IMR-90 (cell line): ENCODE measurements around the gene MGAT4A. TPM values are rescaled to one million over a fixed set of nuclear protein-coding genes. Genes with fewer than 3 reads are reported as not detected.

Experiments used
- ATAC-seq: fragments of 200-7000 bp; cut with Tn5 transposase; 2 replicates; pipeline ENCODE4 v1.9.1; 2020; ENCODE audit warnings: low read depth, mild to moderate bottlenecking, moderate library complexity
- BruUV-seq: library from RNA; stranded (reverse); fragments of 400-500 nt; replicated peaks from 2 replicates; lab custom pipeline; 2021; lab: Mats Ljungman, UMichigan
- CTCF ChIA-PET: fragments of 300-600 bp; formaldehyde crosslinking; extraction: SDS; loops from one replicate; lab custom pipeline; 2021; ENCODE audit warnings: antibody characterized with exemption; lab: Yijun Ruan, JAX
- POLR2A ChIA-PET: fragments of 300-600 bp; sonication (Branson Sonifier 250); formaldehyde crosslinking; loops from one replicate; lab custom pipeline; 2022; ENCODE audit warnings: antibody characterized with exemption; ENCODE audit not compliant: unreplicated experiment; lab: Charles Lee
- DNase-seq: peaks from one replicate; pipeline ENCODE4 v3.0.0; 2013
- H2AFZ ChIP-seq: replicated peaks from 2 replicates; pipeline ENCODE3; 2013; ENCODE audit warnings: low read length, mild to moderate bottlenecking; ENCODE audit not compliant: poor library complexity
- H2AK5ac ChIP-seq: 2 replicates; pipeline ENCODE4 v1.6.1; 2013; ENCODE audit warnings: low read depth, low read length, inconsistent platforms
- H2AK9ac ChIP-seq: replicated peaks from 2 replicates; pipeline ENCODE3; 2013; ENCODE audit warnings: mild to moderate bottlenecking, low read depth, low read length, moderate library complexity; ENCODE audit not compliant: poor library complexity
- H2BK120ac ChIP-seq: 2 replicates; pipeline ENCODE4 v1.6.1; 2013; ENCODE audit warnings: low read depth, low read length, inconsistent platforms
- H2BK15ac ChIP-seq: 3 replicates; pipeline ENCODE4 v1.6.1; 2013; ENCODE audit warnings: low read depth, low read length, inconsistent platforms
- H2BK20ac ChIP-seq: 2 replicates; pipeline ENCODE4 v1.6.1; 2013; ENCODE audit warnings: low read depth, mild to moderate bottlenecking, inconsistent platforms, low read length, moderate library complexity
- H2BK5ac ChIP-seq: 2 replicates; pipeline ENCODE4 v1.6.1; 2013; ENCODE audit warnings: mild to moderate bottlenecking, low read depth, low read length, inconsistent platforms; ENCODE audit not compliant: poor library complexity, severe bottlenecking
- H3K14ac ChIP-seq: replicated peaks from 2 replicates; pipeline ENCODE4 v1.6.1; 2013; ENCODE audit warnings: low read depth, low read length, inconsistent platforms
- H3K18ac ChIP-seq: 2 replicates; pipeline ENCODE4 v1.6.1; 2013; ENCODE audit warnings: low read depth, low read length, control low read depth
- H3K23ac ChIP-seq: 2 replicates; pipeline ENCODE4 v1.6.1; 2013; ENCODE audit warnings: low read depth, low read length, inconsistent platforms
- H3K27ac ChIP-seq: 2 replicates; pipeline ENCODE4 v1.5.1; 2013; ENCODE audit warnings: mild to moderate bottlenecking, control low read depth, low read length; ENCODE audit not compliant: insufficient read depth
- H3K27me3 ChIP-seq: 2 replicates; pipeline ENCODE4 v1.6.1; 2013; ENCODE audit warnings: low read length; ENCODE audit not compliant: control insufficient read depth, insufficient read depth
- H3K36me3 ChIP-seq: 2 replicates; pipeline ENCODE4 v1.6.1; 2013; ENCODE audit warnings: low read length, mixed read lengths; ENCODE audit not compliant: control insufficient read depth, insufficient read depth
- H3K4ac ChIP-seq: 2 replicates; pipeline ENCODE4 v1.6.1; 2013; ENCODE audit warnings: low read depth, low read length, inconsistent platforms
- H3K4me1 ChIP-seq: 2 replicates; pipeline ENCODE4 v1.6.1; 2013; ENCODE audit warnings: low read length, mixed read lengths; ENCODE audit not compliant: control insufficient read depth, insufficient read depth
- H3K4me2 ChIP-seq: 2 replicates; pipeline ENCODE4 v1.6.1; 2013; ENCODE audit warnings: low read depth, mild to moderate bottlenecking, control low read depth, low read length, moderate library complexity
- H3K4me3 ChIP-seq: 2 replicates; pipeline ENCODE4 v1.5.1; 2013; ENCODE audit warnings: low read depth, mild to moderate bottlenecking, control low read depth, low read length, moderate library complexity; ENCODE audit not compliant: insufficient read depth
- H3K56ac ChIP-seq: 2 replicates; pipeline ENCODE4 v1.6.1; 2013; ENCODE audit warnings: low read length, inconsistent platforms; ENCODE audit not compliant: insufficient read depth; ENCODE audit errors: extremely low read depth
- H3K79me1 ChIP-seq, 2 experiments: 2 replicates each; pipeline ENCODE4 v1.6.1; 2013; ENCODE audit warnings: low read length in 2 of 2, inconsistent platforms in 1 of 2, low read depth in 1 of 2
- H3K9ac ChIP-seq: 2 replicates; pipeline ENCODE4 v1.6.1; 2013; ENCODE audit warnings: low read depth, low read length, control low read depth
- H3K9me1 ChIP-seq: 2 replicates; pipeline ENCODE4 v1.6.1; 2013; ENCODE audit warnings: low read length, inconsistent platforms; ENCODE audit not compliant: insufficient read depth
- H3K9me3 ChIP-seq: 2 replicates; pipeline ENCODE4 v1.6.1; 2013; ENCODE audit warnings: low read length; ENCODE audit not compliant: control insufficient read depth, insufficient read depth
- H4K20me1 ChIP-seq: 2 replicates; pipeline ENCODE4 v1.6.1; 2013; ENCODE audit warnings: low read length, inconsistent platforms; ENCODE audit not compliant: insufficient read depth
- H4K5ac ChIP-seq: 2 replicates; pipeline ENCODE4 v1.6.1; 2013; ENCODE audit warnings: mild to moderate bottlenecking, low read depth, low read length, control low read depth
- H4K8ac ChIP-seq, 2 experiments: 2 replicates each; pipeline ENCODE4 v1.6.1; 2013; ENCODE audit warnings: low read depth in 2 of 2, low read length in 2 of 2, control low read depth in 1 of 2, inconsistent platforms in 1 of 2
- H4K91ac ChIP-seq: 2 replicates; pipeline ENCODE4 v1.6.1; 2013; ENCODE audit warnings: low read depth, low read length, inconsistent platforms; ENCODE audit not compliant: insufficient read depth
- SMC3 ChIP-seq: fragments of 150-350 bp; IDR thresholded peaks from 2 replicates; pipeline ENCODE4 v1.6.1; 2016; ENCODE audit warnings: low read depth, mild to moderate bottlenecking, antibody characterized with exemption, low read length, moderate library complexity
- WGBS, 2 experiments: methylation state at CpG; one replicate each; pipeline versions ENCODE4 v1.1.5 to v1.1.7; 2013; ENCODE audit warnings: missing lambda C conversion rate in 2 of 2; ENCODE audit not compliant: insufficient read length in 1 of 2; ENCODE audit errors: extremely low coverage in 2 of 2; 5-methylcytosine and 5-hydroxymethylcytosine counted together
- dilution Hi-C: fragments of 300-500 bp; cut with HindIII; formaldehyde crosslinking; loops from one replicate; pipeline ENCODE4 v1.14.3; 2018; ENCODE audit warnings: low sequenced_read_pairs; ENCODE audit not compliant: unreplicated experiment
- in situ Hi-C: fragments of 300-500 bp; cut with MboI; formaldehyde crosslinking; loops from 3 replicates; pipeline ENCODE4 v1.14.3; 2019; ENCODE audit warnings: low sequenced_read_pairs, inconsistent platforms, mixed read lengths
- intact Hi-C: fragments of 100-400 bp; cut with micrococcal nuclease; formaldehyde crosslinking; loops from 2 replicates; pipeline ENCODE4 v1.10.0; 2022
- polyA plus RNA-seq, 3 experiments: library from polyadenylated mRNA; depleted of rRNA; stranded (reverse); fragments of >200 nt; gene quantifications; 2 replicates each; pipeline ENCODE4 v1.2.3, GENCODE V29; 2012; ENCODE audit warnings: low replicate concordance in 1 of 3
- total RNA-seq: library from RNA; depleted of rRNA; stranded (reverse); fragments of >200 nt; gene quantifications from 2 replicates; pipeline ENCODE4 v1.2.3, GENCODE V29; 2012

Gene MGAT4A
- total and polyA plus RNA-seq, 2 of the 4 experiments (the other 2 are of a cell fraction) = under 0.01 TPM; not detected in 1

GRCh38 chr2:98569915-98570314, 161.0 kb downstream of the MGAT4A start:
- peak overlapping the region; percentile 61 for H2AK9ac ChIP-seq
- H3K9me1 ChIP-seq = peaks cover 14% of the 10 kb centered on the region
- no peak overlapping the region for H3K9ac ChIP-seq
- DNase-seq (no peak), ATAC-seq (no peak)
- peaks cover 38% of the 10 kb centered on the region for H3K36me3 ChIP-seq
- no peak overlapping the region for H4K8ac ChIP-seq
- H4K91ac ChIP-seq = no peak overlapping the region
- no peak overlapping the region for H4K5ac ChIP-seq
- no peak overlapping the region for H3K14ac ChIP-seq
- intact Hi-C loops (no loop called here), dilution Hi-C loops (no loop called here), in situ Hi-C loops (no loop called here)
- no peak overlapping the region for H3K23ac ChIP-seq
- H3K56ac ChIP-seq = no peak overlapping the region
- H2AFZ ChIP-seq = no peak overlapping the region
- H2BK15ac ChIP-seq = no peak overlapping the region
- TF ChIP-seq SMC3 = no peak
- H3K4ac ChIP-seq = no peak overlapping the region
- no peaks in the 10 kb centered on the region; a peak in 1 of 4 replicates for H3K79me1 ChIP-seq
- WGBS, 2 experiments = 87% methylated on average over 9 of the region's 13 CpGs; no CpG with 5 or more reads in 1 of the 2 experiments
- no peak overlapping the region for H3K18ac ChIP-seq
- H3K27ac ChIP-seq = no peak overlapping the region
- H3K27me3 ChIP-seq = no peaks in the 10 kb centered on the region
- BruUV-seq = no TSS peak
- no peak overlapping the region for H2BK5ac ChIP-seq
- CTCF ChIA-PET = no interaction called here
- peaks cover 4% of the 10 kb centered on the region; the same call in 1 of the 2 replicates for H4K20me1 ChIP-seq
- H3K4me2 ChIP-seq = no peak overlapping the region
- H3K4me1 ChIP-seq = 0 out of 2 replicates have a peak, but pooled peaks cover 3% of the 10 kb centered on the region
- H3K9me3 ChIP-seq = no peaks in the 10 kb centered on the region
- H2AK5ac ChIP-seq = no peak overlapping the region
- no peak overlapping the region for H3K4me3 ChIP-seq
- POLR2A ChIA-PET = no interaction called here
- H2BK20ac ChIP-seq = no peak overlapping the region
- H2BK120ac ChIP-seq = no peak overlapping the region
